Iris pigment epithelial cell (primary cell): ENCODE data around the gene ANGPTL7.

ENCODE experiments used
- DNase-seq: peaks from one replicate; pipeline ENCODE4 v3.0.0-alpha.2; 2011; ENCODE audit warnings: low read depth

ANGPTL7 gene

GRCh38 chr1:11169202-11169601, 20.0 kb upstream of the ANGPTL7 start:
- DNase-seq: no peak

- no peak for DNase-seq
Measured at GRCh38 chr1:11170102-11170501, 19.1 kb upstream of the ANGPTL7 start.

GRCh38 chr1:11174261-11174942, 14.8 kb upstream of the ANGPTL7 start:
- DNase-seq: no peak

- DNase-seq: no peak
Measured at GRCh38 chr1:11175461-11175860, 13.7 kb upstream of the ANGPTL7 start.

GRCh38 chr1:11176081-11176706, 13.0 kb upstream of the ANGPTL7 start:
- no peak for DNase-seq

GRCh38 chr1:11178021-11179015, 10.8 kb upstream of the ANGPTL7 start:
- no peak for DNase-seq

GRCh38 chr1:11179125-11179524, 10.0 kb upstream of the ANGPTL7 start:
- no peak for DNase-seq

- DNase-seq: peak; percentile 60
Measured at GRCh38 chr1:11179749-11180148, 9.4 kb upstream of the ANGPTL7 start.

- peak; percentile 70 for DNase-seq
Measured at GRCh38 chr1:11180342-11180744, 8.8 kb upstream of the ANGPTL7 start.

GRCh38 chr1:11182884-11183283, 6.3 kb upstream of the ANGPTL7 start:
- no peak for DNase-seq

- DNase-seq: no peak
Measured at GRCh38 chr1:11184973-11185372, 4.2 kb upstream of the ANGPTL7 start.

GRCh38 chr1:11187000-11187399, 2.2 kb upstream of the ANGPTL7 start:
- DNase-seq: no peak

GRCh38 chr1:11187494-11187893, 1.7 kb upstream of the ANGPTL7 start:
- DNase-seq: no peak

- DNase-seq: no peak
Measured at GRCh38 chr1:11187931-11188330, 1.2 kb upstream of the ANGPTL7 start.

- DNase-seq: peak; percentile 63
Measured at GRCh38 chr1:11188381-11188780, 774 bp upstream of the ANGPTL7 start.

- DNase-seq: no peak
Measured at GRCh38 chr1:11193376-11193775, 4.2 kb downstream of the ANGPTL7 start.

- DNase-seq: no peak
Measured at GRCh38 chr1:11194407-11195176, 5.4 kb downstream of the ANGPTL7 start.

- no peak for DNase-seq
Measured at GRCh38 chr1:11196945-11197344, 7.8 kb downstream of the ANGPTL7 start.

GRCh38 chr1:11197359-11197758, 8.2 kb downstream of the ANGPTL7 start:
- no peak for DNase-seq

GRCh38 chr1:11198257-11198656, 9.1 kb downstream of the ANGPTL7 start:
- no peak for DNase-seq

GRCh38 chr1:11198851-11199594, 9.9 kb downstream of the ANGPTL7 start:
- no peak for DNase-seq
